ENCODE measurements around the gene DCDC2.
"Not testable (repeated sequence)": the region's sequence is repeated elsewhere in the genome, so short reads cannot be mapped to it uniquely, and the experiment has no call there.

Gene DCDC2

GRCh38 chr6:24249926-24250325 is 107.9 kb downstream of the DCDC2 start:
- no peak for DNase-seq (ENCODE audit: extremely low read depth, low read depth)
- no peak for TF ChIP-seq CTCF (IDR thresholded peaks at IDR 0.05; ENCODE audit: low read depth, low read length)

DNA sequence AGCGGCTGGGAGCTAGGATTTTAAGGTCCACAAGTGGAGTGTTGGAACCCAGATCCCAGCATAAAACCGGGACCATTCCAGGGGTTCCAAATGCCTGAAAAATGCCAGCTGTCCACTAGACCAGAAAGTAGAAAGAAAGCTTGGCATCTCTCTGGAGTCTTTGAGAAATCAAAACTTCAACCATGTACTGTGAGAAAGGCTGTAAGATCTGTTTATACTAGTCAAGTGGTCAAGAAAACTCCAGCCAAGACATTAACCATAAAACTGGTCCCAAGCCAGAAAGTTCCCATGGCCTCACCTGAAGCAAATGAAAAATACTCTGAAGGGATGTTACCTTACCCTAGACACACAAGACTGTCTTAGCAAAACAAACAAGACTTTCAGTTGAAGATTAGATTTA is 112.6 kb downstream of the DCDC2 start:
- no peak for DNase-seq (ENCODE audit: extremely low read depth, low read depth)
- TF ChIP-seq CTCF (IDR thresholded peaks at IDR 0.05; ENCODE audit: low read depth, low read length), result no peak

DNA sequence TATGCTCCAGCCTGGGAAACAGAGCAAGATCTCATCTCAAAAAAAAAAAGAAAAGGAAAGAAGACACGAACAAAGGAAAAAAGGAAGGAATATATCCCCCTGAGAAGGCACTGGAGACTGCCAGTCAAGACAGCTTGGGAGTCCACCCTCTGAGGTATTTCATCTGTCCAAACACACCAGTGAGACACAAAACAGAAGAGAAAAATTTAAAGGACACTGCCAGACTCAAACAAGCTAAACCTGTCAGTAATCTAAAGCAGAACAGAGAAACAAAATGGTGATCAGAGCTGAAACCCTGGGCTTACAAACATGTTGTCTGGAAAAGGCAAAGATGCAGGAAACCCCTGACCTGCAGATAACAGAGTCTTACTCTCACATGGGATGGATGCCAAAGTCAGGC is 114.9 kb downstream of the DCDC2 start:
- TF ChIP-seq CTCF (IDR thresholded peaks at IDR 0.05; ENCODE audit: low read depth, low read length), result no peak
- DNase-seq (ENCODE audit: extremely low read depth, low read depth), result no peak

GRCh38 chr6:24241779-24242178 is 116.1 kb downstream of the DCDC2 start:
- not testable (repeated sequence) for DNase-seq (ENCODE audit: extremely low read depth, low read depth)

DNA sequence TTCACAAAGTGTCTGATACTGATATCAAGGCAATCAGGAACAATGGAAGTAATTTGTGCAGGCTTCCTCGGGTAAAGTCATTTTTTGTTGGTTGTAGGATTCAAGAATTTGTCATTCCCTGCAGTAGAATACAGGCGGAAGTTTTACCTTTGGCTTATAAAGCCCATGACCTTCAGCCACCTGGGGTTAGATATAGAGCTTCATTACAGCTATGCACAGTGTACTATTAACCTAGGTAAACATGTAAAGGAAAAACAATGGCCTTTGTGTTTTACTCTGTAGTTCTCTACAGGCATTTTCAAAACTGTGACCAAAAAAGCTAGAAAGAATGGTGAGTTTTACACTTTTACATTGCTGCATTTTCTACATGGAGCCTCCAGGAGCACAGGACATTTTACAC is 116.9 kb downstream of the DCDC2 start:
- no peak for TF ChIP-seq CTCF (IDR thresholded peaks at IDR 0.05; ENCODE audit: low read depth, low read length)
- DNase-seq (ENCODE audit: extremely low read depth, low read depth), result no peak

GRCh38 chr6:24240380-24240928 is 117.4 kb downstream of the DCDC2 start:
- DNase-seq (ENCODE audit: extremely low read depth, low read depth), result no peak
- TF ChIP-seq CTCF (IDR thresholded peaks at IDR 0.05; ENCODE audit: low read depth, low read length), result no peak

- DNase-seq (ENCODE audit: extremely low read depth, low read depth), result no peak
- TF ChIP-seq CTCF (IDR thresholded peaks at IDR 0.05; ENCODE audit: low read depth, low read length), result no peak
Measured at GRCh38 chr6:24238700-24239099, 119.2 kb downstream of the DCDC2 start.

DNA sequence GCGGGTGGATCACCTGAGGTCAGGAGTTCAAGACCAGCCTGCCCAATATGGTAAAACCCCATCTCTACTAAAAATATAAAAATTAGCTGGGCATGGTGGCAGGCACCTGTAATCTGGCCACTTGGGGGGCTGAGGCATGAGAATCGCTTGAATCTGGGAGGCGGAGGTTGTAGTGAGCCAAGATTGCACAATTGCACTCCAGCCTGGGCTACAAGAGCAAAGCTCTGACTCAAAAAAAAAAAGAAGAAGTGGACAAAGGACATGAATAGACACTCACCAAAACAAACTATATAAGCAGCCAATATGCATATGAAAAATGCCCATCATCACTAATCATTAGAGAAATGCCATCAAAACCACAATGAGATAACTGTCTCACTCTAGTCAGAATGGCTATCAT is 121.1 kb downstream of the DCDC2 start:
- DNase-seq (ENCODE audit: extremely low read depth, low read depth), result not testable (repeated sequence)
